Panc1 (cell line): Measurements from ENCODE around the gene SRF. TPM values are rescaled to one million over a fixed set of nuclear protein-coding genes. Genes with fewer than 3 reads are reported as not detected.

Experiments used
- ATAC-seq: fragments of 200-7000 bp; cut with Tn5 transposase; 2 replicates; pipeline ENCODE4 v1.9.1; 2020; ENCODE audit warnings: mild to moderate bottlenecking, moderate library complexity
- BruUV-seq: library from RNA; stranded (reverse); fragments of 400-500 nt; replicated peaks from 2 replicates; lab custom pipeline; 2021; lab: Mats Ljungman, UMichigan
- CTCF ChIA-PET: fragments of 300-600 bp; sonication (Branson Sonifier 250); formaldehyde crosslinking; loops from one replicate; lab custom pipeline; 2022; ENCODE audit warnings: antibody characterized with exemption; lab: Charles Lee
- POLR2A ChIA-PET: fragments of 300-600 bp; sonication (Branson Sonifier 250); formaldehyde crosslinking; loops from one replicate; lab custom pipeline; 2022; ENCODE audit warnings: antibody characterized with exemption; lab: Charles Lee
- DNase-seq: peaks from one replicate; pipeline ENCODE4 v3.0.0-alpha.2; 2010; ENCODE audit warnings: low read depth, low spot score
- H3K27ac ChIP-seq: 2 replicates; pipeline ENCODE4 v1.5.1; 2011; ENCODE audit warnings: mild to moderate bottlenecking, low read length, inconsistent platforms
- H3K27me3 ChIP-seq: fragments of 200-500 bp; sonication (Bioruptor generic); 2 replicates; pipeline ENCODE4 v1.6.0; 2014; ENCODE audit warnings: low read length, inconsistent platforms; ENCODE audit not compliant: control insufficient read depth, insufficient read depth
- H3K36me3 ChIP-seq: fragments of 200-500 bp; sonication (Bioruptor generic); 2 replicates; pipeline ENCODE4 v1.5.1; 2014; ENCODE audit warnings: inconsistent platforms, mild to moderate bottlenecking, low read length, moderate library complexity; ENCODE audit not compliant: control insufficient read depth, insufficient read depth
- H3K4me1 ChIP-seq: 2 replicates; pipeline ENCODE4 v1.5.1; 2011; ENCODE audit warnings: inconsistent platforms, mild to moderate bottlenecking, low read length, moderate library complexity; ENCODE audit not compliant: control insufficient read depth, insufficient read depth
- H3K4me3 ChIP-seq, 2 experiments: 2 replicates each; pipeline ENCODE4 v1.5.1; 2011 to 2012; ENCODE audit warnings: low read depth in 2 of 2, low read length in 2 of 2, mild to moderate bottlenecking in 2 of 2, inconsistent platforms in 1 of 2, moderate library complexity in 1 of 2
- H3K9me3 ChIP-seq: fragments of 200-500 bp; sonication (Bioruptor generic); 2 replicates; pipeline ENCODE4 v1.5.1; 2014; ENCODE audit warnings: low read depth, mild to moderate bottlenecking, inconsistent platforms, low read length, moderate library complexity; ENCODE audit not compliant: control insufficient read depth, insufficient read depth
- CTCF ChIP-seq: fragments of 450-650 bp; IDR thresholded peaks from 2 replicates; pipeline ENCODE4 v1.5.1; 2017; ENCODE audit warnings: mild to moderate bottlenecking
- POLR2AphosphoS5 ChIP-seq: IDR thresholded peaks from 2 replicates; pipeline ENCODE4 v1.6.1; 2012; ENCODE audit warnings: mild to moderate bottlenecking, low read depth, low read length, moderate library complexity
- REST ChIP-seq, 2 experiments: IDR thresholded peaks; 2 replicates each; pipeline ENCODE4 v1.6.1; 2011 to 2012; ENCODE audit warnings: low read depth in 2 of 2, control low read depth in 1 of 2, low read length in 1 of 2, mild to moderate bottlenecking in 1 of 2, moderate library complexity in 1 of 2; ENCODE audit not compliant: insufficient read depth in 1 of 2
- SIN3A ChIP-seq: IDR thresholded peaks from 2 replicates; pipeline ENCODE4 v1.6.1; 2012; ENCODE audit warnings: low read depth, mild to moderate bottlenecking, low read length, moderate library complexity, borderline replicate concordance; ENCODE audit not compliant: insufficient read depth
- TCF7L2 ChIP-seq: IDR thresholded peaks from 2 replicates; pipeline ENCODE4 v1.6.1; 2011; ENCODE audit warnings: mild to moderate bottlenecking, low read depth, low read length, inconsistent platforms
- in situ Hi-C: cut with HindIII; loops from 2 replicates; pipeline ENCODE4 v1.10.0; 2016; ENCODE audit warnings: low sequenced_read_pairs, low pct_unique_long_range_greater_than_20kb
- intact Hi-C: fragments of 100-400 bp; cut with micrococcal nuclease; formaldehyde crosslinking; loops from one replicate; pipeline ENCODE4 v1.10.0; 2022; ENCODE audit not compliant: unreplicated experiment
- total RNA-seq: library from RNA; stranded (reverse); gene quantifications from one replicate; pipeline ENCODE4 v1.2.1, GENCODE V29; 2021; ENCODE audit not compliant: unreplicated experiment

The SRF gene
- total RNA-seq, 1 experiment from 2014 or later: 48.9 TPM

GRCh38 chr6:43178951-43179830 lies 8.1 kb downstream of the SRF start:
- BruUV-seq: no TSS peak
- Histone ChIP-seq H3K4me3 (no peak overlapping the region), H3K27me3 (no peaks in the 10 kb centered on the region), H3K27ac (no peak overlapping the region), H3K9me3 (no peaks in the 10 kb centered on the region), H3K36me3 (peaks cover 13% of the 10 kb centered on the region), H3K4me1 (peaks cover 28% of the 10 kb centered on the region)
- intact Hi-C loops (no loop called here), in situ Hi-C loops (no loop called here)
- POLR2A ChIA-PET: no interaction called here
- CTCF ChIA-PET: interaction anchor here (0.6 kb wide), 1 partner anchor 119 kb away, joined by 7 read pairs; no protein-coding TSS in a partner anchor
- no peak for ATAC-seq
- TF ChIP-seq SIN3A: no peak
- TF ChIP-seq REST (IDR thresholded peaks at IDR 0.05; ENCODE audit: insufficient read depth in 1 of 2, low read depth in 2 of 2, low read length in 1 of 2): no peak
- no peak for TF ChIP-seq TCF7L2
- no peak for TF ChIP-seq POLR2AphosphoS5
- no peak for TF ChIP-seq CTCF
- DNase-seq: no peak

GRCh38 chr6:43180058-43180457 lies 9.0 kb downstream of the SRF start:
- no TSS peak for BruUV-seq
- intact Hi-C loops: no loop called here
- POLR2A ChIA-PET: no interaction called here
- ATAC-seq (no peak), DNase-seq (no peak)
- Histone ChIP-seq H3K36me3 (peaks cover 13% of the 10 kb centered on the region), H3K27ac (no peak overlapping the region), H3K4me3 (no peak overlapping the region), H3K27me3 (no peaks in the 10 kb centered on the region), H3K4me1 (peaks cover 24% of the 10 kb centered on the region), H3K9me3 (no peaks in the 10 kb centered on the region)
- CTCF ChIA-PET: interaction anchor here (0.6 kb wide), 1 partner anchor 120 kb away, joined by 7 read pairs; no protein-coding TSS in a partner anchor
- TF ChIP-seq REST (IDR thresholded peaks at IDR 0.05; ENCODE audit: insufficient read depth in 1 of 2, low read depth in 2 of 2, low read length in 1 of 2) (no peak), CTCF (no peak), SIN3A (no peak), POLR2AphosphoS5 (no peak), TCF7L2 (no peak)
- in situ Hi-C loops: no loop called here
